ENCODE measurements around the gene HOXC11. TPM values are rescaled to one million over a fixed set of nuclear protein-coding genes. Genes with fewer than 3 reads are reported as not detected.
A peak's percentile ranks its signal among the peaks of the same experiment; 100 is the strongest.

Gene HOXC11
- total RNA-seq, 4 donors from 2014 or later = not detected

- no peak for ATAC-seq
- H3K9me3 ChIP-seq = no peaks in the 10 kb centered on the region
- peaks cover 99% of the 10 kb centered on the region for H3K27me3 ChIP-seq
- peak overlapping the region in 1 of 4 donors; percentile 72 for H3K27ac ChIP-seq
- TF ChIP-seq POLR2A (IDR thresholded peaks at IDR 0.05) = no peak
- TF ChIP-seq EP300 (IDR thresholded peaks at IDR 0.05) = no peak
- no peak for TF ChIP-seq POLR2AphosphoS5 (IDR thresholded peaks at IDR 0.05)
- TF ChIP-seq CTCF (IDR thresholded peaks at IDR 0.05) = no peak
- peaks cover 0 to 40% (median 9%) of the 10 kb centered on the region in 3 donors for H3K4me1 ChIP-seq
- no peaks in the 10 kb centered on the region for H3K36me3 ChIP-seq
- WGBS, 2 donors (ENCODE audit: low coverage in 1 of 2) = 49 to 60% methylated on average over 6 to 8 of the region's 10 CpGs
- H3K4me3 ChIP-seq = no peak overlapping the region
Observed at GRCh38 chr12:54019924-54020590, 47.1 kb downstream of the HOXC11 start.

GRCh38 chr12:54020591-54021405 lies 47.9 kb downstream of the HOXC11 start:
- Histone ChIP-seq H3K27ac (no peak overlapping the region), H3K4me3 (no peak overlapping the region)
- TF ChIP-seq CTCF (IDR thresholded peaks at IDR 0.05) = no peak
- TF ChIP-seq POLR2A (IDR thresholded peaks at IDR 0.05) = no peak
- no peak for TF ChIP-seq EP300 (IDR thresholded peaks at IDR 0.05)
- TF ChIP-seq POLR2AphosphoS5 (IDR thresholded peaks at IDR 0.05) = no peak

GRCh38 chr12:54021432-54022013 lies 48.6 kb downstream of the HOXC11 start:
- Histone ChIP-seq H3K9me3 (no peaks in the 10 kb centered on the region), H3K4me3 (no peak overlapping the region), H3K27me3 (peaks cover 99% of the 10 kb centered on the region), H3K4me1 (peaks cover 0 to 37% (median 9%) of the 10 kb centered on the region in 3 donors), H3K27ac (no peak overlapping the region), H3K36me3 (no peaks in the 10 kb centered on the region)
- TF ChIP-seq POLR2AphosphoS5 (IDR thresholded peaks at IDR 0.05) = no peak
- no peak for TF ChIP-seq POLR2A (IDR thresholded peaks at IDR 0.05)
- TF ChIP-seq EP300 (IDR thresholded peaks at IDR 0.05) = no peak
- no peak for TF ChIP-seq CTCF (IDR thresholded peaks at IDR 0.05)
- WGBS, 2 donors (ENCODE audit: low coverage in 1 of 2) = 37 to 41% methylated on average over 12 to 16 of the region's 16 CpGs
- ATAC-seq = no peak

More at GRCh38 chr12:54020591-54021405, 47.9 kb downstream of the HOXC11 start:
- H3K9me3 ChIP-seq = no peaks in the 10 kb centered on the region
- peaks cover 99% of the 10 kb centered on the region for H3K27me3 ChIP-seq
- ATAC-seq = no peak
- H3K36me3 ChIP-seq = no peaks in the 10 kb centered on the region
- WGBS, 2 donors (ENCODE audit: low coverage in 1 of 2) = 73 to 82% methylated on average over 4 to 5 of the region's 23 CpGs
- H3K4me1 ChIP-seq = peaks cover 0 to 40% (median 9%) of the 10 kb centered on the region in 3 donors

GRCh38 chr12:54022960-54023884 lies 50.3 kb downstream of the HOXC11 start:
- no peak overlapping the region for H3K4me3 ChIP-seq
- WGBS, 2 donors (ENCODE audit: low coverage in 1 of 2) = 51 to 65% methylated on average over 6 to 7 of the region's 8 CpGs
- no peaks in the 10 kb centered on the region for H3K36me3 ChIP-seq
- no peaks in the 10 kb centered on the region for H3K9me3 ChIP-seq
- H3K27ac ChIP-seq = no peak overlapping the region
- peaks cover 0 to 24% (median 0%) of the 10 kb centered on the region in 3 donors for H3K4me1 ChIP-seq
- no peak for ATAC-seq
- peaks cover 99% of the 10 kb centered on the region for H3K27me3 ChIP-seq
- TF ChIP-seq POLR2A (IDR thresholded peaks at IDR 0.05) = no peak
- no peak for TF ChIP-seq EP300 (IDR thresholded peaks at IDR 0.05)
- TF ChIP-seq POLR2AphosphoS5 (IDR thresholded peaks at IDR 0.05) = no peak
- TF ChIP-seq CTCF (IDR thresholded peaks at IDR 0.05) = no peak

All from gastroesophageal sphincter (tissue), 4 donors.